ENCODE results near the gene SGSM1. TPM values are rescaled to one million over a fixed set of nuclear protein-coding genes. Genes with fewer than 3 reads are reported as not detected.

SGSM1 gene
- total RNA-seq, 6 experiments from 2014 or later: 0.11 to 0.78 (median 0.41) TPM

DNA sequence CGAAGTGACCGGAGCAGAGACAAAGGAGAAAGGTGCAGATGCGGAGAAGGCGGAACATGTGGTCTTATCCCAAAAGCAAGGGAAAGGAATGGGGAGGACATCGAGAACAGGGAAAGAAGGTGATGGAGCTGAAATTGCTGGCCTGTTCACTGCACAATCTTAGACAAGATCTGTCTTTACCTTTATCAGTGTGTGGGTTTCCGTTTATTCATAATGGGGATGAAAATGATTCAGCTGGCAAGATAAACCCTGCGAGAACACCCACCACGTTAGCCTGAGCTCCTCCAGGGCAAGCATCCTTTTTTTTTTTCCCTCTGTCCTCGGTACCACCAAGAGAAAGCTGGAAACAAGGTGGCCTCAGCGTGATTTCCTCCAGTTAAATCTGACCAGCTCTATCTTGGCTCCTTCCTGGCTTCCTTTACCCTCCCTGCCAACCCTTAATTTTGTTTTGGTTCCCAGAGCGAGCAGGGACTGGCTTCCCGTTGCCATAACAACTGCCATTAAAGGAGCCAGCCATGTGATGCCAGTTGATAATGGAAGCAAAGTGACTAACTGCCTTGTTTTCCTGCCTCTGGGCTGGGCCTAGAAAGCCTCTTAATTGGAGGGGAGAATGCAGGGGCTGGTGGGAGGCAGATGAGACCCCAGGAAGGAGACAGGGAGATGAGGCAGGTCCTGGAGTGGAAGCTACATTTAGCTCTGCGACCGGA is 4.2 kb downstream of the SGSM1 start:
- no peak for ATAC-seq
- intact Hi-C loops (cut with DNase I): no loop called here
- Histone ChIP-seq H3K4me1 (peaks cover 0 to 3% (median 0%) of the 10 kb centered on the region in 4 donors), H3K9me3 (no peaks in the 10 kb centered on the region), H3K4me3 (no peak overlapping the region), H3K36me3 (no peaks in the 10 kb centered on the region), H3K27me3 (no peaks in the 10 kb centered on the region), H3K27ac (no peak overlapping the region)
- 68% methylated on average over 12 of the region's 14 CpGs for WGBS (ENCODE audit: insufficient coverage, low coverage, low lambda C conversion rate, missing lambda C conversion rate)
- no peak for TF ChIP-seq POLR2A (IDR thresholded peaks at IDR 0.05)
- TF ChIP-seq, protein P1, sequence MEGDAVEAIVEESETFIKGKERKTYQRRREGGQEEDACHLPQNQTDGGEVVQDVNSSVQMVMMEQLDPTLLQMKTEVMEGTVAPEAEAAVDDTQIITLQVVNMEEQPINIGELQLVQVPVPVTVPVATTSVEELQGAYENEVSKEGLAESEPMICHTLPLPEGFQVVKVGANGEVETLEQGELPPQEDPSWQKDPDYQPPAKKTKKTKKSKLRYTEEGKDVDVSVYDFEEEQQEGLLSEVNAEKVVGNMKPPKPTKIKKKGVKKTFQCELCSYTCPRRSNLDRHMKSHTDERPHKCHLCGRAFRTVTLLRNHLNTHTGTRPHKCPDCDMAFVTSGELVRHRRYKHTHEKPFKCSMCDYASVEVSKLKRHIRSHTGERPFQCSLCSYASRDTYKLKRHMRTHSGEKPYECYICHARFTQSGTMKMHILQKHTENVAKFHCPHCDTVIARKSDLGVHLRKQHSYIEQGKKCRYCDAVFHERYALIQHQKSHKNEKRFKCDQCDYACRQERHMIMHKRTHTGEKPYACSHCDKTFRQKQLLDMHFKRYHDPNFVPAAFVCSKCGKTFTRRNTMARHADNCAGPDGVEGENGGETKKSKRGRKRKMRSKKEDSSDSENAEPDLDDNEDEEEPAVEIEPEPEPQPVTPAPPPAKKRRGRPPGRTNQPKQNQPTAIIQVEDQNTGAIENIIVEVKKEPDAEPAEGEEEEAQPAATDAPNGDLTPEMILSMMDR (IDR thresholded peaks at IDR 0.05): no peak
- DNase-seq: no peak

DNA sequence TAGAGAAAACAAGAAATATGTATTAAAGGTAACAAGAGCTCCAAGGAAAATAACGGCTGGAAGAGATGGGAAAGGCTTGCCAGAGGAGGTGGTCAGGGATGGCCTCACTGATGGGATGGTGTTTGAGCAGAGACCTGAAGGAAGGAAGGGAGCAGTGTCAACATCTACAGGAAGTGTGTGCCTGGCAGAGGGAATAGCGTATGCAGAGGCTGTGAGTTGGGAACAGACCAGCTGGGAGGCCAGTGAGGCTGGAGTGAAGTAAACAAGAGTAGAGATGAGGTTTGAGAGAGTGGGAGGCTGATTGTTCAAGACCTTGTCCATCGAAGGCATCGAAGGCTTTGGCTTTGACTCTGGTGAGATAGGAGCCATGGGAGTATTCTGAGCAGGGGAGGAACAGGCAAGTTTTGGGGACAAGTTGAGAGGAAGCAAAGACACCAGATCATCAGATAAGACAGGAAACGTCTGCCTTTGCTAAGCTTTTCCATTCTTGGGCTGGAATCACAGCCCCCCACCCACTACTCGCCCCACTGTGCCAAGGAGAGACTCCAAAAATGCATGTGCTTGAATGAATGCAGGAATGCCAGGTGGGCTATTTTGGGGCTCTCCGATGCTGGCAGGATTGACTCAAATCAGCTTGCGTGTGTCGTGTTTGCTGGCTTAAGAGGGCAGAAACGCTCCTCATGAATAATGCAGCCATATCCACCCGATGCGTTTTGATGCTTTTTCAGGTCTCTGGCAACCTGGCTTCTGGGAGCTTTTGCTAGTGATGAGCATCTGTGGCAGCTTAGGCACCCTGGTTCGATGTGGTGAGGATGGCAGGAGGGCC is 7.2 kb downstream of the SGSM1 start:
- DNase-seq: no peak
- Histone ChIP-seq H3K27me3 (no peaks in the 10 kb centered on the region), H3K4me3 (no peak overlapping the region), H3K36me3 (no peaks in the 10 kb centered on the region), H3K4me1 (no peaks in the 10 kb centered on the region), H3K27ac (no peak overlapping the region), H3K9me3 (no peaks in the 10 kb centered on the region)
- ATAC-seq: no peak
- intact Hi-C loops (cut with DNase I): no loop called here
- no peak for TF ChIP-seq POLR2A (IDR thresholded peaks at IDR 0.05)
- TF ChIP-seq, protein P1 (IDR thresholded peaks at IDR 0.05): no peak
- 64% methylated on average over 12 of the region's 13 CpGs for WGBS (ENCODE audit: insufficient coverage, low coverage, low lambda C conversion rate, missing lambda C conversion rate)

DNA sequence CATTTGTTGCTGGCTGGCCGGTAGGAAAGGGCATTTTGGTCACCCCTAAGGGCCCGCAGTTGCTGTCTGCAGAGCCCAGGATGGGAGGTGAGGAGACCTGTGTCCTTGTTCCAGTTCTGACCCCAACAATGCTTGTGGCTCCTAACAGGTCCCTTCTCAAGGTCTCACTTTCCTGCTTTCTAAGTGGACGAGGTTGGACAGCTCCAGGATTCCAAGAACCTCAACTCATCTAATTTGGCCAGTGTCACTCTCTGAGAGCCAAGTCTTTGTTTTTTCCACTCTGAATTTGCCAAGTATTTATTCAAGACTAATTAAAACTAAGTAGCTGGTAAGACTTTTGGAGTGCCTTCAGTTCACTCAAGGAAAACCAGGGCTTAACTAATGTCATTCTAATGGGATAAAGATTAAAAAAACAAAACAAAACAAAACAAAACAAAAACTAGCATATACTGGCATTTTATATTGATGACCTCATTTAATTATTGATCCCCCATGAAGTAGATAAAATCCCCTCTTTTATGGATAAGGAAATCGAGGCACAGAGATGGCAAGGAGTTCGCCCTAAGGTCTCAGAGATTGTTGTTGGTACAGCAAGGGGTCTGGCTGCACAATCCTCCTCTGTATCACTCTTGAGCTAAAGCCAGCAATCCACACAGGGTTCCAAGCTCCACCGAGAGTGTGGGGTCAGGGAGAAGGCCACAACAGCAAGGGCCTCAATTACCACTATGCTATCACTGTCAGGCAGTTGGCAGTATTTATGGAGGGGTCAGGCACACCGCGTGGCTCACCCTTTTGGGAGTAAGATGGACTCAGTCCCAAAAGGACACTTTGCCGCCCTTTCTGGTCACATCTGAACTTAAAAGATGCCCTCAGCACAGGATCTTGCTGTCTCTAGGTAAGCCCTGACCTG is 8.1 kb downstream of the SGSM1 start:
- intact Hi-C loops (cut with DNase I): no loop called here
- no peak overlapping the region for H3K27ac ChIP-seq
- H3K9me3 ChIP-seq: no peaks in the 10 kb centered on the region
- H3K4me1 ChIP-seq: no peaks in the 10 kb centered on the region
- no peak overlapping the region for H3K4me3 ChIP-seq
- 67% methylated on average over 6 of the region's 9 CpGs for WGBS (ENCODE audit: insufficient coverage, low coverage, low lambda C conversion rate, missing lambda C conversion rate)
- no peak for ATAC-seq
- no peak for DNase-seq
- TF ChIP-seq, protein P1 (IDR thresholded peaks at IDR 0.05): no peak
- no peak for TF ChIP-seq POLR2A (IDR thresholded peaks at IDR 0.05)
- no peaks in the 10 kb centered on the region for H3K36me3 ChIP-seq
- no peaks in the 10 kb centered on the region for H3K27me3 ChIP-seq

DNA sequence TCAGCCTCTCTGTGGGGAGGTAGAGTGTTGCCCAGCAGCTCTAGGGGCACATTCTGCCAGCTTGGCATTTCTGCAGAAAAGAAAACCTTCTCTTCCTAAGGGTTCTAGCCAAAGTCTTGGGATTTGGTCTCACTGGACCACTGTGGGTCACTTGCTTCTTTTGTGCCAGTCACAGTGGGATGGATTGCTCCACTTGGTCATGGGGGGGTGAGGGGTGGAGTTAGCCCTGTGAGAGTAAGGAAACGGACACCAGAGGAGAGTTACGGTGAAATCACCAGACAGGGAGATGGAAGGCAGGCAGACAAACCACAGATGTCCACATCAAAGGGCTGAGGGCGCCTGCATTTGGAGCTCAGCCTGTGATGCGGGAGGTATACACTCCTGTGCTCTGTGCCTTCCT is 10.8 kb downstream of the SGSM1 start:
- TF ChIP-seq, protein P1 (IDR thresholded peaks at IDR 0.05): no peak
- TF ChIP-seq POLR2A (IDR thresholded peaks at IDR 0.05): no peak
- intact Hi-C loops (cut with DNase I): no loop called here

More for the DNA sequence above, 10.8 kb downstream of the SGSM1 start:
- Histone ChIP-seq H3K36me3 (no peaks in the 10 kb centered on the region), H3K27ac (no peak overlapping the region), H3K4me3 (no peak overlapping the region), H3K27me3 (no peaks in the 10 kb centered on the region), H3K4me1 (peaks cover 0 to 15% (median 2%) of the 10 kb centered on the region in 4 donors), H3K9me3 (no peaks in the 10 kb centered on the region)
- WGBS (ENCODE audit: insufficient coverage, low coverage, low lambda C conversion rate, missing lambda C conversion rate): no CpG with 5 or more reads among the region's 4 CpGs
- ATAC-seq (no peak), DNase-seq (no peak)

All from right lobe of liver (tissue), 6 donors.